ENCODE measurements around the gene TRMU. TPM values are rescaled to one million over a fixed set of nuclear protein-coding genes. Genes with fewer than 3 reads are reported as not detected.

Gene TRMU
- total RNA-seq, 1 experiment from 2014 or later: 48.8 TPM

DNA sequence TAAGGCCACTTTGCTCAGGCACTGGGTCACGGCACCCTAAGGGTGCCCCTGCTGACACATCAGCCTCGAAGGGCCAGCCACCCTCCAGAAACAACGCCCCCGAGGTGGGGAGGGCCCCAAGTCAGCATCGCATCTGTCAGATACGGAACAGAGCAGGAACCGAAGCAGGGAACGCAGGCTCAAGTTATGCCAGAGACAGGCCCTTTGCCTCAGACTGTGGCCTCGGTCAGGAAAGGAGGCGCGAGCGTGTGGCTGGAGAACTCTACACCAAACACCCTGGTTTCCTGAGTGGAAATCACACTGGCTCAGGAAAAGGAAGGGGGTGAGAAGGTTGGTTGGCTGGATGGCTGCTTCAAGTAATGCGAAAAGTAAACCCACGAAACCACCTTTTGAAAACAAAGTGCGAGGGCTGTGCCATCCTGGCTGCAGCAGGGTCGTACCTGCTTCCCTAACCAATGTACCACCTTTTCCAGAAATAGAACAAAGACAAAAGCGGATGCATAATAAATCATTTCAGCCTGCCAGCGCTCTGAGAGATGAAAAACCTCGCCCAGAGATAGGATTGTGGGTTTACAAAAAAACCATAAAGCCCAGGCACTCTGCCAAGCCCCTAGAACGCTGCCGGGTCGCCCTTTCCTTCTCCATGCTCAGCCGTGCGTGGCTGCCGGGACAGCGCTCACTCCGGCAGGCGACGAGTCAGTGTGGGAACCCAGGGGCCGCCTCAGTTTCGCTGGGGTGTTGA lies 38.6 kb downstream of the TRMU start:
- no peak for DNase-seq (ENCODE audit: low read depth, low spot score)
- intact Hi-C loops (cut with micrococcal nuclease; ENCODE audit: unreplicated experiment): no loop called here
- H3K36me3 ChIP-seq (ENCODE audit: control insufficient read depth, insufficient read depth, low read length): no peaks in the 10 kb centered on the region
- TF ChIP-seq POLR2AphosphoS5 (IDR thresholded peaks at IDR 0.05; ENCODE audit: low read depth, low read length) (no peak), SIN3A (IDR thresholded peaks at IDR 0.05; ENCODE audit: borderline replicate concordance, insufficient read depth, low read depth, low read length) (no peak), TCF7L2 (IDR thresholded peaks at IDR 0.05; ENCODE audit: low read depth, low read length) (no peak)
- TF ChIP-seq, protein P1, sequence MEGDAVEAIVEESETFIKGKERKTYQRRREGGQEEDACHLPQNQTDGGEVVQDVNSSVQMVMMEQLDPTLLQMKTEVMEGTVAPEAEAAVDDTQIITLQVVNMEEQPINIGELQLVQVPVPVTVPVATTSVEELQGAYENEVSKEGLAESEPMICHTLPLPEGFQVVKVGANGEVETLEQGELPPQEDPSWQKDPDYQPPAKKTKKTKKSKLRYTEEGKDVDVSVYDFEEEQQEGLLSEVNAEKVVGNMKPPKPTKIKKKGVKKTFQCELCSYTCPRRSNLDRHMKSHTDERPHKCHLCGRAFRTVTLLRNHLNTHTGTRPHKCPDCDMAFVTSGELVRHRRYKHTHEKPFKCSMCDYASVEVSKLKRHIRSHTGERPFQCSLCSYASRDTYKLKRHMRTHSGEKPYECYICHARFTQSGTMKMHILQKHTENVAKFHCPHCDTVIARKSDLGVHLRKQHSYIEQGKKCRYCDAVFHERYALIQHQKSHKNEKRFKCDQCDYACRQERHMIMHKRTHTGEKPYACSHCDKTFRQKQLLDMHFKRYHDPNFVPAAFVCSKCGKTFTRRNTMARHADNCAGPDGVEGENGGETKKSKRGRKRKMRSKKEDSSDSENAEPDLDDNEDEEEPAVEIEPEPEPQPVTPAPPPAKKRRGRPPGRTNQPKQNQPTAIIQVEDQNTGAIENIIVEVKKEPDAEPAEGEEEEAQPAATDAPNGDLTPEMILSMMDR (IDR thresholded peaks at IDR 0.05): no peak
- TF ChIP-seq, protein P2, sequence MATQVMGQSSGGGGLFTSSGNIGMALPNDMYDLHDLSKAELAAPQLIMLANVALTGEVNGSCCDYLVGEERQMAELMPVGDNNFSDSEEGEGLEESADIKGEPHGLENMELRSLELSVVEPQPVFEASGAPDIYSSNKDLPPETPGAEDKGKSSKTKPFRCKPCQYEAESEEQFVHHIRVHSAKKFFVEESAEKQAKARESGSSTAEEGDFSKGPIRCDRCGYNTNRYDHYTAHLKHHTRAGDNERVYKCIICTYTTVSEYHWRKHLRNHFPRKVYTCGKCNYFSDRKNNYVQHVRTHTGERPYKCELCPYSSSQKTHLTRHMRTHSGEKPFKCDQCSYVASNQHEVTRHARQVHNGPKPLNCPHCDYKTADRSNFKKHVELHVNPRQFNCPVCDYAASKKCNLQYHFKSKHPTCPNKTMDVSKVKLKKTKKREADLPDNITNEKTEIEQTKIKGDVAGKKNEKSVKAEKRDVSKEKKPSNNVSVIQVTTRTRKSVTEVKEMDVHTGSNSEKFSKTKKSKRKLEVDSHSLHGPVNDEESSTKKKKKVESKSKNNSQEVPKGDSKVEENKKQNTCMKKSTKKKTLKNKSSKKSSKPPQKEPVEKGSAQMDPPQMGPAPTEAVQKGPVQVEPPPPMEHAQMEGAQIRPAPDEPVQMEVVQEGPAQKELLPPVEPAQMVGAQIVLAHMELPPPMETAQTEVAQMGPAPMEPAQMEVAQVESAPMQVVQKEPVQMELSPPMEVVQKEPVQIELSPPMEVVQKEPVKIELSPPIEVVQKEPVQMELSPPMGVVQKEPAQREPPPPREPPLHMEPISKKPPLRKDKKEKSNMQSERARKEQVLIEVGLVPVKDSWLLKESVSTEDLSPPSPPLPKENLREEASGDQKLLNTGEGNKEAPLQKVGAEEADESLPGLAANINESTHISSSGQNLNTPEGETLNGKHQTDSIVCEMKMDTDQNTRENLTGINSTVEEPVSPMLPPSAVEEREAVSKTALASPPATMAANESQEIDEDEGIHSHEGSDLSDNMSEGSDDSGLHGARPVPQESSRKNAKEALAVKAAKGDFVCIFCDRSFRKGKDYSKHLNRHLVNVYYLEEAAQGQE (IDR thresholded peaks at IDR 0.05; ENCODE audit: insufficient read depth in 1 of 2, low read depth in 2 of 2, low read length in 1 of 2): no peak
- BruUV-seq (replicated peaks): no TSS peak
- H3K27ac ChIP-seq (ENCODE audit: low read length): no peak overlapping the region
- H3K27me3 ChIP-seq (ENCODE audit: control insufficient read depth, insufficient read depth, low read length): no peaks in the 10 kb centered on the region
- no peak overlapping the region for H3K4me3 ChIP-seq (ENCODE audit: low read depth in 2 of 2, low read length in 2 of 2)
- no peaks in the 10 kb centered on the region for H3K9me3 ChIP-seq (ENCODE audit: control insufficient read depth, insufficient read depth, low read depth, low read length)
- CTCF ChIA-PET: no interaction called here
- in situ Hi-C loops (cut with HindIII; ENCODE audit: low pct_unique_long_range_greater_than_20kb, low sequenced_read_pairs): no loop called here
- no peaks in the 10 kb centered on the region for H3K4me1 ChIP-seq (ENCODE audit: control insufficient read depth, insufficient read depth, low read length)
- no peak for ATAC-seq
- POLR2A ChIA-PET: no interaction called here

GRCh38 chr22:46374663-46375474 lies 39.4 kb downstream of the TRMU start:
- H3K36me3 ChIP-seq (ENCODE audit: control insufficient read depth, insufficient read depth, low read length): no peaks in the 10 kb centered on the region
- intact Hi-C loops (cut with micrococcal nuclease; ENCODE audit: unreplicated experiment): no loop called here
- ATAC-seq: no peak
- H3K4me3 ChIP-seq (ENCODE audit: low read depth in 2 of 2, low read length in 2 of 2): no peak overlapping the region
- no peaks in the 10 kb centered on the region for H3K27me3 ChIP-seq (ENCODE audit: control insufficient read depth, insufficient read depth, low read length)
- in situ Hi-C loops (cut with HindIII; ENCODE audit: low pct_unique_long_range_greater_than_20kb, low sequenced_read_pairs): no loop called here
- CTCF ChIA-PET: no interaction called here
- DNase-seq (ENCODE audit: low read depth, low spot score): no peak
- TF ChIP-seq POLR2AphosphoS5 (IDR thresholded peaks at IDR 0.05; ENCODE audit: low read depth, low read length) (no peak), TCF7L2 (IDR thresholded peaks at IDR 0.05; ENCODE audit: low read depth, low read length) (no peak), SIN3A (IDR thresholded peaks at IDR 0.05; ENCODE audit: borderline replicate concordance, insufficient read depth, low read depth, low read length) (no peak)
- TF ChIP-seq, protein P2 (IDR thresholded peaks at IDR 0.05; ENCODE audit: insufficient read depth in 1 of 2, low read depth in 2 of 2, low read length in 1 of 2): no peak
- TF ChIP-seq, protein P1 (IDR thresholded peaks at IDR 0.05): no peak
- H3K9me3 ChIP-seq (ENCODE audit: control insufficient read depth, insufficient read depth, low read depth, low read length): no peaks in the 10 kb centered on the region
- BruUV-seq (replicated peaks): no TSS peak
- no peak overlapping the region for H3K27ac ChIP-seq (ENCODE audit: low read length)
- POLR2A ChIA-PET: no interaction called here
- no peaks in the 10 kb centered on the region for H3K4me1 ChIP-seq (ENCODE audit: control insufficient read depth, insufficient read depth, low read length)
